Panc1 (cell line): Measurements from ENCODE around the gene BCAP29. TPM values are rescaled to one million over a fixed set of nuclear protein-coding genes. Genes with fewer than 3 reads are reported as not detected.

Experiments used
- ATAC-seq: fragments of 200-7000 bp; cut with Tn5 transposase; 2 replicates; pipeline ENCODE4 v1.9.1; 2020; ENCODE audit warnings: mild to moderate bottlenecking, moderate library complexity
- BruUV-seq: library from RNA; stranded (reverse); fragments of 400-500 nt; replicated peaks from 2 replicates; lab custom pipeline; 2021; lab: Mats Ljungman, UMichigan
- CTCF ChIA-PET: fragments of 300-600 bp; sonication (Branson Sonifier 250); formaldehyde crosslinking; loops from one replicate; lab custom pipeline; 2022; ENCODE audit warnings: antibody characterized with exemption; lab: Charles Lee
- POLR2A ChIA-PET: fragments of 300-600 bp; sonication (Branson Sonifier 250); formaldehyde crosslinking; loops from one replicate; lab custom pipeline; 2022; ENCODE audit warnings: antibody characterized with exemption; lab: Charles Lee
- DNase-seq: peaks from one replicate; pipeline ENCODE4 v3.0.0-alpha.2; 2010; ENCODE audit warnings: low read depth, low spot score
- H3K27ac ChIP-seq: 2 replicates; pipeline ENCODE4 v1.5.1; 2011; ENCODE audit warnings: mild to moderate bottlenecking, low read length, inconsistent platforms
- H3K27me3 ChIP-seq: fragments of 200-500 bp; sonication (Bioruptor generic); 2 replicates; pipeline ENCODE4 v1.6.0; 2014; ENCODE audit warnings: low read length, inconsistent platforms; ENCODE audit not compliant: control insufficient read depth, insufficient read depth
- H3K36me3 ChIP-seq: fragments of 200-500 bp; sonication (Bioruptor generic); 2 replicates; pipeline ENCODE4 v1.5.1; 2014; ENCODE audit warnings: inconsistent platforms, mild to moderate bottlenecking, low read length, moderate library complexity; ENCODE audit not compliant: control insufficient read depth, insufficient read depth
- H3K4me1 ChIP-seq: 2 replicates; pipeline ENCODE4 v1.5.1; 2011; ENCODE audit warnings: inconsistent platforms, mild to moderate bottlenecking, low read length, moderate library complexity; ENCODE audit not compliant: control insufficient read depth, insufficient read depth
- H3K4me3 ChIP-seq, 2 experiments: 2 replicates each; pipeline ENCODE4 v1.5.1; 2011 to 2012; ENCODE audit warnings: low read depth in 2 of 2, low read length in 2 of 2, mild to moderate bottlenecking in 2 of 2, inconsistent platforms in 1 of 2, moderate library complexity in 1 of 2
- H3K9me3 ChIP-seq: fragments of 200-500 bp; sonication (Bioruptor generic); 2 replicates; pipeline ENCODE4 v1.5.1; 2014; ENCODE audit warnings: low read depth, mild to moderate bottlenecking, inconsistent platforms, low read length, moderate library complexity; ENCODE audit not compliant: control insufficient read depth, insufficient read depth
- POLR2AphosphoS5 ChIP-seq: IDR thresholded peaks from 2 replicates; pipeline ENCODE4 v1.6.1; 2012; ENCODE audit warnings: mild to moderate bottlenecking, low read depth, low read length, moderate library complexity
- SIN3A ChIP-seq: IDR thresholded peaks from 2 replicates; pipeline ENCODE4 v1.6.1; 2012; ENCODE audit warnings: low read depth, mild to moderate bottlenecking, low read length, moderate library complexity, borderline replicate concordance; ENCODE audit not compliant: insufficient read depth
- TCF7L2 ChIP-seq: IDR thresholded peaks from 2 replicates; pipeline ENCODE4 v1.6.1; 2011; ENCODE audit warnings: mild to moderate bottlenecking, low read depth, low read length, inconsistent platforms
- in situ Hi-C: cut with HindIII; loops from 2 replicates; pipeline ENCODE4 v1.10.0; 2016; ENCODE audit warnings: low sequenced_read_pairs, low pct_unique_long_range_greater_than_20kb
- intact Hi-C: fragments of 100-400 bp; cut with micrococcal nuclease; formaldehyde crosslinking; loops from one replicate; pipeline ENCODE4 v1.10.0; 2022; ENCODE audit not compliant: unreplicated experiment
- total RNA-seq: library from RNA; stranded (reverse); gene quantifications from one replicate; pipeline ENCODE4 v1.2.1, GENCODE V29; 2021; ENCODE audit not compliant: unreplicated experiment
- TF ChIP-seq, protein P1 (sequence below), 2 experiments: IDR thresholded peaks; 2 replicates each; pipeline ENCODE4 v1.6.1; 2011 to 2012; ENCODE audit warnings: low read depth in 2 of 2, control low read depth in 1 of 2, low read length in 1 of 2, mild to moderate bottlenecking in 1 of 2, moderate library complexity in 1 of 2; ENCODE audit not compliant: insufficient read depth in 1 of 2
- TF ChIP-seq, protein P2 (sequence below): fragments of 450-650 bp; IDR thresholded peaks from 2 replicates; pipeline ENCODE4 v1.5.1; 2017; ENCODE audit warnings: mild to moderate bottlenecking

Gene BCAP29
- total RNA-seq, 1 experiment from 2014 or later: 71.7 TPM

GRCh38 chr7:107630342-107630741 lies 50.3 kb downstream of the BCAP29 start:
- Histone ChIP-seq H3K4me1 (no peaks in the 10 kb centered on the region), H3K9me3 (no peaks in the 10 kb centered on the region), H3K27me3 (no peaks in the 10 kb centered on the region), H3K4me3 (no peak overlapping the region), H3K36me3 (no peaks in the 10 kb centered on the region), H3K27ac (no peak overlapping the region)
- TF ChIP-seq SIN3A: no peak
- TF ChIP-seq TCF7L2: no peak
- TF ChIP-seq POLR2AphosphoS5: no peak
- TF ChIP-seq, protein P1, sequence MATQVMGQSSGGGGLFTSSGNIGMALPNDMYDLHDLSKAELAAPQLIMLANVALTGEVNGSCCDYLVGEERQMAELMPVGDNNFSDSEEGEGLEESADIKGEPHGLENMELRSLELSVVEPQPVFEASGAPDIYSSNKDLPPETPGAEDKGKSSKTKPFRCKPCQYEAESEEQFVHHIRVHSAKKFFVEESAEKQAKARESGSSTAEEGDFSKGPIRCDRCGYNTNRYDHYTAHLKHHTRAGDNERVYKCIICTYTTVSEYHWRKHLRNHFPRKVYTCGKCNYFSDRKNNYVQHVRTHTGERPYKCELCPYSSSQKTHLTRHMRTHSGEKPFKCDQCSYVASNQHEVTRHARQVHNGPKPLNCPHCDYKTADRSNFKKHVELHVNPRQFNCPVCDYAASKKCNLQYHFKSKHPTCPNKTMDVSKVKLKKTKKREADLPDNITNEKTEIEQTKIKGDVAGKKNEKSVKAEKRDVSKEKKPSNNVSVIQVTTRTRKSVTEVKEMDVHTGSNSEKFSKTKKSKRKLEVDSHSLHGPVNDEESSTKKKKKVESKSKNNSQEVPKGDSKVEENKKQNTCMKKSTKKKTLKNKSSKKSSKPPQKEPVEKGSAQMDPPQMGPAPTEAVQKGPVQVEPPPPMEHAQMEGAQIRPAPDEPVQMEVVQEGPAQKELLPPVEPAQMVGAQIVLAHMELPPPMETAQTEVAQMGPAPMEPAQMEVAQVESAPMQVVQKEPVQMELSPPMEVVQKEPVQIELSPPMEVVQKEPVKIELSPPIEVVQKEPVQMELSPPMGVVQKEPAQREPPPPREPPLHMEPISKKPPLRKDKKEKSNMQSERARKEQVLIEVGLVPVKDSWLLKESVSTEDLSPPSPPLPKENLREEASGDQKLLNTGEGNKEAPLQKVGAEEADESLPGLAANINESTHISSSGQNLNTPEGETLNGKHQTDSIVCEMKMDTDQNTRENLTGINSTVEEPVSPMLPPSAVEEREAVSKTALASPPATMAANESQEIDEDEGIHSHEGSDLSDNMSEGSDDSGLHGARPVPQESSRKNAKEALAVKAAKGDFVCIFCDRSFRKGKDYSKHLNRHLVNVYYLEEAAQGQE (IDR thresholded peaks at IDR 0.05; ENCODE audit: insufficient read depth in 1 of 2, low read depth in 2 of 2, low read length in 1 of 2): no peak
- TF ChIP-seq, protein P2, sequence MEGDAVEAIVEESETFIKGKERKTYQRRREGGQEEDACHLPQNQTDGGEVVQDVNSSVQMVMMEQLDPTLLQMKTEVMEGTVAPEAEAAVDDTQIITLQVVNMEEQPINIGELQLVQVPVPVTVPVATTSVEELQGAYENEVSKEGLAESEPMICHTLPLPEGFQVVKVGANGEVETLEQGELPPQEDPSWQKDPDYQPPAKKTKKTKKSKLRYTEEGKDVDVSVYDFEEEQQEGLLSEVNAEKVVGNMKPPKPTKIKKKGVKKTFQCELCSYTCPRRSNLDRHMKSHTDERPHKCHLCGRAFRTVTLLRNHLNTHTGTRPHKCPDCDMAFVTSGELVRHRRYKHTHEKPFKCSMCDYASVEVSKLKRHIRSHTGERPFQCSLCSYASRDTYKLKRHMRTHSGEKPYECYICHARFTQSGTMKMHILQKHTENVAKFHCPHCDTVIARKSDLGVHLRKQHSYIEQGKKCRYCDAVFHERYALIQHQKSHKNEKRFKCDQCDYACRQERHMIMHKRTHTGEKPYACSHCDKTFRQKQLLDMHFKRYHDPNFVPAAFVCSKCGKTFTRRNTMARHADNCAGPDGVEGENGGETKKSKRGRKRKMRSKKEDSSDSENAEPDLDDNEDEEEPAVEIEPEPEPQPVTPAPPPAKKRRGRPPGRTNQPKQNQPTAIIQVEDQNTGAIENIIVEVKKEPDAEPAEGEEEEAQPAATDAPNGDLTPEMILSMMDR: no peak
- BruUV-seq: no TSS peak
- DNase-seq: no peak
- ChIA-PET POLR2A (no interaction called here), CTCF (no interaction called here)
- intact Hi-C loops (no loop called here), in situ Hi-C loops (no loop called here)
- ATAC-seq: no peak

DNA sequence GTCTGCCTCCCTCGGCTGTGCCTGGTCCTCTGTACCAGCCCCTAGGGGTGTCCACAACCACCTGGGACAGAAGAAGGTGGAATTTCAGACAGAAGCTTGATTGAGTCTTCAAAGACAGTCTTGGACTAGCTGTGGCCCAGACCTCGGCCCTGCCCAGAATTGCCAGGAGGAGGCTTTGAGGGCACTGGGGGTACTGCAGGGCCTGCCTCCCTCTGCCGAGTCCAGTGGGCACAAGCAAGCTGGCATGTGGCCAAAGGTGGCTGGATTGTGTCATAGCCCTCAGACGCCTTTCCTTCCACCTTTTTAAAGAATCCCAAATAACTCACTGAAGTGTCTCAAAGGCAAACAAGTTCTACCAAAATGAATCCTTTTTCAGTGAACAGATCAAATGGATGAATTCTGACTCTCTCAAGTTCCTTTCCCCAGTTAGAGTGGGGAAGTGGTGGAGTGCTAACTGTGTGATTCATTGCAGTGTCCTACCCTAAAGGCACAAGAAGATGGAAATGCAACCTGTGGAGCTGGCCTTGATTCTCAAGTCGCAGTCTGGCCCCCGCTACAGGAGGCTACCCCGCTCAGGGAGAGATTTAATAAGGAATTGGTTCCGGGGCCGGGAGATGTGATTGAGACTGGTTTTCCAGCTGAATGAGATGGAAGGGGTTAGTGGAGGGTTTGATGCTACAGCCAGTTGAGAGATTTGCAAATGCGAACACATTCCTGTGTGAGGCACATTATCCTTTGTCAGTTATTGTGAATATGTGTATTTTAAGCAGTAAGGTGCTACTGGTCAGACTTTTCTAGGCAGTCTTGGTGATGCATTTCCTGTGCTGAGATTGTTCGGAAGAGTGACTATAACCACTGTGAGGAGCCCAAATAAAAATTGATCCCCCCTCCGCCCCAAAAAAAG lies 51.8 kb downstream of the BCAP29 start:
- no peak for DNase-seq
- Histone ChIP-seq H3K4me1 (no peaks in the 10 kb centered on the region), H3K4me3 (no peak overlapping the region), H3K9me3 (no peaks in the 10 kb centered on the region), H3K27me3 (no peaks in the 10 kb centered on the region), H3K27ac (no peak overlapping the region), H3K36me3 (no peaks in the 10 kb centered on the region)
- CTCF ChIA-PET: no interaction called here
- in situ Hi-C loops (no loop called here), intact Hi-C loops (no loop called here)
- POLR2A ChIA-PET: no interaction called here
- TF ChIP-seq, protein P2: no peak
- TF ChIP-seq TCF7L2 (no peak), SIN3A (no peak), POLR2AphosphoS5 (no peak)
- TF ChIP-seq, protein P1 (IDR thresholded peaks at IDR 0.05; ENCODE audit: insufficient read depth in 1 of 2, low read depth in 2 of 2, low read length in 1 of 2): no peak
- no TSS peak for BruUV-seq
- ATAC-seq: no peak
